Measurements from ENCODE around the gene RHCE. TPM values are rescaled to one million over a fixed set of nuclear protein-coding genes. Genes with fewer than 3 reads are reported as not detected.

Gene RHCE
- total RNA-seq, 1 experiment from 2014 or later = not detected

DNA sequence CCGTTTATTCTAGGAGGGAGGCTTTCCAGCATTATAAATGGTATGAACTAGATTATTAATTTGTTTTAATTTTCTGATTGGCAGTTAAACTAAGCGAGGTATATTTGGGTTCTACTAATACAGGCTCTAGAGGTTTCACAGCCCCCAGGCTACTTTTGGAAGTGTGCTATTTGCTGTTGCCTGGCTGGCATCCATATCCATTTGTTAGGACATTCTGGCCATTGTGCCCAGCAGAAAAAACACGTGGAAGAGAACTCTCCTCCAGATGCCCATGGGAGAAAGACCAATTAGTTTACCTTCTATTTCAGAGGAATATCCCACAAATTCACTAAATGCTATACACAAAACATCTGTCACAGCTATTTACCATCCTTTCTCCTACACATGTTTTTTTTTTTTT is 39.4 kb upstream of the RHCE start:
- intact Hi-C loops (cut with micrococcal nuclease; ENCODE audit: unreplicated experiment) = no loop called here
- CTCF ChIA-PET = no interaction called here
- Histone ChIP-seq H3K4me3 (ENCODE audit: low read depth, low read length, poor library complexity, severe bottlenecking) (no peak overlapping the region), H3K27me3 (replicated peaks; ENCODE audit: insufficient read depth, low read depth, low read length, poor library complexity) (no peaks in the 10 kb centered on the region), H3K9me3 (ENCODE audit: low read depth, low read length, poor library complexity, severe bottlenecking) (no peaks in the 10 kb centered on the region), H3K4me1 (ENCODE audit: insufficient read depth, low read length, poor library complexity, severe bottlenecking) (no peaks in the 10 kb centered on the region), H3K27ac (ENCODE audit: low read depth, low read length, poor library complexity, severe bottlenecking) (no peak overlapping the region), H3K36me3 (ENCODE audit: insufficient read depth, low read length, poor library complexity, severe bottlenecking) (no peaks in the 10 kb centered on the region)
- POLR2A ChIA-PET (ENCODE audit: low non-redundant PET) = no interaction called here
- no TSS peak for BruUV-seq (replicated peaks)
- TF ChIP-seq EZH2 (IDR thresholded peaks at IDR 0.05; ENCODE audit: borderline replicate concordance, low read depth, low read length, poor library complexity, severe bottlenecking) (no peak), CTCF (conservative IDR thresholded peaks at IDR 0.05; ENCODE audit: low read depth, low read length) (no peak)
- DNase-seq (ENCODE audit: low spot score) = no peak

DNA sequence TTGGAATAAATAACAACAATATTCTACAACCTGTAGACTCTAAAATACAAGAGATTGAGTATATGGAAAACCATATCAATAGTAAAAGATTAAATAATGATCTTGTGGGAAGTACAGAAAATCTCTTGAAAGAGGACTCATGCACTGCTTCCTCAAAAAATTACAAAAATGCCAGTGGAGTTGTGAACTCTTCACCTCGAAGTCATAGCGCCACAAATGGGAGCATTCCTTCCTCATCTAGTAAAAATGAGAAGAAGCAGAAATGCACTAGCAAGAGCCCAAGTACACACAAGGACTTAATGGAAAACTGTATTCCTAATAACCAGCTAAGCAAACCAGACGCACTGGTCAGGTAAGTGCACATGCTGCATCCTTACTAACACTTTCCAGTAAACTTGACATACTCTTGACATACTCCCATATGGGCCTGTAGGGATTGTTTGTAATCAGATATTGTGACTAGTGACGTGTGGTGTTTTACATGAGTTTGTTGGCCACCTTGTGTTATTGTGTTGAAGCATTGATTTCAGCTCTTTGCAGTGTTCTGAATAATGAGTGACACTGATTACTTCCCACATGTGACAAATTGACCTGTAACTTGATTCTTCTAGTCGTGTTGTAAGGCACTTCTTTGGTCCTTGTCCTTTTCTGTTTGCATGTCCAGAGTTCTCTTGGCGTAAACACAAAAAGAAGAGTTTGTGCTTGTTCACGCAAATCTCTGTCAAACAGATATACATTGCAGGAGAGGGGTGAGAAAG is 38.1 kb upstream of the RHCE start:
- no peak overlapping the region for H3K27ac ChIP-seq (ENCODE audit: low read depth, low read length, poor library complexity, severe bottlenecking)
- BruUV-seq (replicated peaks) = no TSS peak
- TF ChIP-seq CTCF (conservative IDR thresholded peaks at IDR 0.05; ENCODE audit: low read depth, low read length) (no peak), EZH2 (IDR thresholded peaks at IDR 0.05; ENCODE audit: borderline replicate concordance, low read depth, low read length, poor library complexity, severe bottlenecking) (no peak)
- CTCF ChIA-PET = no interaction called here
- no peaks in the 10 kb centered on the region for H3K27me3 ChIP-seq (replicated peaks; ENCODE audit: insufficient read depth, low read depth, low read length, poor library complexity)
- DNase-seq (ENCODE audit: low spot score) = no peak
- no peak overlapping the region for H3K4me3 ChIP-seq (ENCODE audit: low read depth, low read length, poor library complexity, severe bottlenecking)
- H3K9me3 ChIP-seq (ENCODE audit: low read depth, low read length, poor library complexity, severe bottlenecking) = no peaks in the 10 kb centered on the region
- intact Hi-C loops (cut with micrococcal nuclease; ENCODE audit: unreplicated experiment) = no loop called here
- H3K4me1 ChIP-seq (ENCODE audit: insufficient read depth, low read length, poor library complexity, severe bottlenecking) = no peaks in the 10 kb centered on the region
- peaks cover 3% of the 10 kb centered on the region for H3K36me3 ChIP-seq (ENCODE audit: insufficient read depth, low read length, poor library complexity, severe bottlenecking)
- POLR2A ChIA-PET (ENCODE audit: low non-redundant PET) = no interaction called here

GRCh38 chr1:25456502-25456901 is 35.9 kb upstream of the RHCE start:
- H3K27me3 ChIP-seq (replicated peaks; ENCODE audit: insufficient read depth, low read depth, low read length, poor library complexity) = no peaks in the 10 kb centered on the region
- H3K36me3 ChIP-seq (ENCODE audit: insufficient read depth, low read length, poor library complexity, severe bottlenecking) = peaks cover 3% of the 10 kb centered on the region
- H3K4me1 ChIP-seq (ENCODE audit: insufficient read depth, low read length, poor library complexity, severe bottlenecking) = no peaks in the 10 kb centered on the region
- no peak overlapping the region for H3K27ac ChIP-seq (ENCODE audit: low read depth, low read length, poor library complexity, severe bottlenecking)
- BruUV-seq (replicated peaks) = no TSS peak
- ChIA-PET POLR2A (ENCODE audit: low non-redundant PET) (no interaction called here), CTCF (no interaction called here)
- DNase-seq (ENCODE audit: low spot score) = no peak
- H3K4me3 ChIP-seq (ENCODE audit: low read depth, low read length, poor library complexity, severe bottlenecking) = no peak overlapping the region
- no peaks in the 10 kb centered on the region for H3K9me3 ChIP-seq (ENCODE audit: low read depth, low read length, poor library complexity, severe bottlenecking)
- TF ChIP-seq CTCF (conservative IDR thresholded peaks at IDR 0.05; ENCODE audit: low read depth, low read length) (no peak), EZH2 (IDR thresholded peaks at IDR 0.05; ENCODE audit: borderline replicate concordance, low read depth, low read length, poor library complexity, severe bottlenecking) (no peak)
- intact Hi-C loops (cut with micrococcal nuclease; ENCODE audit: unreplicated experiment) = no loop called here

Measured in A673 (cell line).